Mucosa of rectum (tissue), 2 donors: Measurements from ENCODE around the gene ABCC1.

Experiments used
- H3K27ac ChIP-seq, 2 donors: one replicate each; pipeline ENCODE4 v1.7.0; 2013; ENCODE audit warnings: inconsistent platforms in 2 of 2, low read depth in 2 of 2, low read length in 2 of 2
- H3K27me3 ChIP-seq, 2 donors: one replicate each; pipeline ENCODE4 v1.7.0; 2013; ENCODE audit warnings: low read length in 2 of 2; ENCODE audit not compliant: control insufficient read depth in 2 of 2, insufficient read depth in 2 of 2
- H3K36me3 ChIP-seq, 2 donors: one replicate each; pipeline ENCODE4 v1.7.0; 2013; ENCODE audit warnings: low read length in 2 of 2; ENCODE audit not compliant: control insufficient read depth in 2 of 2, insufficient read depth in 2 of 2
- H3K4me1 ChIP-seq, 2 donors: one replicate each; pipeline ENCODE4 v1.7.0; 2013; ENCODE audit warnings: low read length in 2 of 2, mild to moderate bottlenecking in 1 of 2; ENCODE audit not compliant: control insufficient read depth in 2 of 2, insufficient read depth in 2 of 2
- H3K4me3 ChIP-seq, 2 donors: one replicate each; pipeline ENCODE4 v1.7.0; 2013; ENCODE audit warnings: low read length in 2 of 2
- H3K9ac ChIP-seq, 2 donors: one replicate each; pipeline ENCODE4 v1.7.0; 2013; ENCODE audit warnings: low read length in 2 of 2, low read depth in 1 of 2, mild to moderate bottlenecking in 1 of 2
- H3K9me3 ChIP-seq, 2 donors: one replicate each; pipeline ENCODE4 v1.7.0; 2013; ENCODE audit warnings: low read length in 2 of 2; ENCODE audit not compliant: control insufficient read depth in 2 of 2
- donor health status: healthy.
- donor health status: Normal muscosa, but diverticular disease.

The ABCC1 gene

DNA sequence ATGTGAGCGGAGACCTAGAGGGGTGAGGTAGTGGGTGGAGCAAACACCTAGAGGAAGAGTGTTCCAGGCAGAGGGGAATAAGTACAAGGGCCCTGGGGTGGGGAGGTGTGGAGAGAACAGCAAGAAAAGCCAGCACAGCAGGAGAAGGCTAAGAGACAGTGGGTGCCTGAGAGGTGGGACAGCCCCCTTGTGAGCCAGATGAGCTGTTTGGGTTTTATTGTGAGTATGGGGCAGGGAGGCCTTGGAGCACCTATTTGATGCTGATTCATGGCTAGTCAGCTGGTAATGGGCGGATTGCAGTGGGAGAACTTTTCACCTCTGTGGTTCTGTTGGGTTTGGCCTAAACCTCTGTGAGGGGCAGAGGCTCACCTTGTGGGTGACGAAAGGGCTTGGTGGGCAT lies 68.4 kb downstream of the ABCC1 start:
- H3K9me3 ChIP-seq, result no peaks in the 10 kb centered on the region
- H3K4me1 ChIP-seq, result peaks cover 6 to 14% of the 10 kb centered on the region in 2 donors
- H3K36me3 ChIP-seq, result peaks cover 5 to 9% of the 10 kb centered on the region in 2 donors
- no peak overlapping the region for H3K27ac ChIP-seq
- no peaks in the 10 kb centered on the region for H3K27me3 ChIP-seq
- no peak overlapping the region for H3K9ac ChIP-seq
- no peak overlapping the region for H3K4me3 ChIP-seq

DNA sequence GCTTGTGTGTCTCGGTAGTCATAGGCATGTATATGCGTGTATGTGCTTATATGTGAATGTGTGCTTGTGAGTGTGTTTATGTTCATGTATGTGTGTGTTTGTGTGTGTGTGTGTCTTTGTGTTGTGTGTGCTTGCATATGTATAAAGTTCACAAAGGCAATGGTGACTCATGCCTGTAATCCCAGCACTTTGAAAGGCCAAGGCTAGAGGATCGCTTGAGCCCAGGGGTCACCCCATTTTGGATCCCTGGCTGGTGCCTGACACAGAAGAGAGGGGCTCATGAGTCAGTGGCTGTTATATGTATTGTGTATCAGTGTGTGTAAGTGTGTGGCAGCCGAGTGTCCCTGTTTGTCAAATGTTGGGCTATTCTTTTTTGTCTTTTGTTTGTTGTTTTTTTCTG lies 69.3 kb downstream of the ABCC1 start:
- H3K9ac ChIP-seq, result no peak overlapping the region
- H3K9me3 ChIP-seq, result no peaks in the 10 kb centered on the region
- H3K27me3 ChIP-seq, result no peaks in the 10 kb centered on the region
- H3K4me3 ChIP-seq, result no peak overlapping the region
- H3K36me3 ChIP-seq, result peaks cover 5 to 9% of the 10 kb centered on the region in 2 donors
- no peak overlapping the region for H3K27ac ChIP-seq
- peaks cover 11 to 16% of the 10 kb centered on the region in 2 donors for H3K4me1 ChIP-seq

DNA sequence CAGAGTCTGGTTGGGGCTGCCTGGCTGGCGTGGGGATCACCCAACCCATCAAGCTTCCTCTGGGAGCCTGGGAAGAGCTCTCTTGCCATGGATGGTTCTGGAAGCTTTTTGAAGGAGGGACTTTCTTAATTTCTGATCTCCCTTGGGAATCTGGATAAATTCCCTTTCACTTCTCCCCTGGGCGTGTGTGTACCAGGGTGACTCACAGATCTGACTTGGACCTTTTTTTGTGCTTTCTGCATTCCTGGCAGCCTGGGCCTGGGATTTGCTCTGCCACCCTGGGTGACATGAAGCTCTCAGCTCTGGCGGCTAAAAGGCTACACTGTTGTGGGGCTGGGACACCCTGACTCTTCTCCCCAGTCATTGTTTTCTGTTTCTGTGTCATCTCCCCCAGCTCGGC lies 70.1 kb downstream of the ABCC1 start:
- Histone ChIP-seq H3K9ac (no peak overlapping the region), H3K9me3 (no peaks in the 10 kb centered on the region), H3K4me1 (peaks cover 11 to 16% of the 10 kb centered on the region in 2 donors)

DNA sequence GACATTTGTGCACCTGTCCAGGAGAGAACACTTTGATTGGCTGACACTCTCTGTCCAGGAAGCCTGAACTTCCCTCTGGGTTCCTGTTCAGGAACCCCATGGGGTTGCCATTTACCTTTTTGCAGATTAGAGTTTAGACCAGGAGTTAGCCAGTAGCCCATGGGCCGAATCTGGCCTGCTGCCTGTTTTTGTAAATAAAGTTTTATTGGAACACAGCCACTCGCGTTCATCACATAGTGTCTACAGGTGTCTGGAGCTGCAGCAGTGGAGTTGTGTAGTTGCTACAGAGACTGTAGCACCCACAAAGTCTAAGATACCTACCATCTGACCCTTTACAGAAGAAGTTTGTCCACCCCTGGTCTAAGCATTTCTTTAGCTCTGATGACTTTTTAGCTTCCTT lies 70.9 kb downstream of the ABCC1 start:
- H3K4me3 ChIP-seq, result no peak overlapping the region
- peaks cover 5% of the 10 kb centered on the region in 2 donors for H3K36me3 ChIP-seq
- peaks cover 14% of the 10 kb centered on the region in 2 donors for H3K4me1 ChIP-seq
- H3K9me3 ChIP-seq, result no peaks in the 10 kb centered on the region
- H3K27ac ChIP-seq, result no peak overlapping the region
- H3K9ac ChIP-seq, result no peak overlapping the region
- H3K27me3 ChIP-seq, result no peaks in the 10 kb centered on the region

More for the DNA sequence above, 70.1 kb downstream of the ABCC1 start:
- Histone ChIP-seq H3K4me3 (no peak overlapping the region), H3K27me3 (no peaks in the 10 kb centered on the region), H3K36me3 (peaks cover 5 to 6% of the 10 kb centered on the region in 2 donors), H3K27ac (no peak overlapping the region)

DNA sequence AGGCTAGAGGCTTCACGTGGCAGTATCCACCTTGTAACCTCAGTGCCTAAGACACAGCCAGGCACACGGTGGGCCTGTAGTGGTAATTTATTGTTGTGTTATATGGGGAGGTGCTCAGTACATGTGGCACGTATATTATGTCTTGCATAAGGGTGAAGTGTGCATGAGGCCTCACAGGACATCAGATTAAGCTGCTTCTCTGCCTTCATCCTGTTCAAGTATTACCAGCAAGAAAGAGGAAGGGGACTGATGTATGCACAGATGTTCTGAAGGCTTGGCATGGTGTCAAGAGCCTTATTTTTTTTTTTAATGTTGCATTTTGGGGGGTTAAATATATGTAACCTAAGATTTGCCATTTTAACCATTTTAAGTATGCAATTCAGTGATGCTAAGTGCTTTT lies 71.6 kb downstream of the ABCC1 start:
- Histone ChIP-seq H3K27ac (no peak overlapping the region), H3K9ac (no peak overlapping the region), H3K36me3 (peaks cover 2 to 5% of the 10 kb centered on the region in 2 donors), H3K27me3 (no peaks in the 10 kb centered on the region), H3K4me1 (peaks cover 14% of the 10 kb centered on the region in 2 donors), H3K4me3 (no peak overlapping the region), H3K9me3 (no peaks in the 10 kb centered on the region)

DNA sequence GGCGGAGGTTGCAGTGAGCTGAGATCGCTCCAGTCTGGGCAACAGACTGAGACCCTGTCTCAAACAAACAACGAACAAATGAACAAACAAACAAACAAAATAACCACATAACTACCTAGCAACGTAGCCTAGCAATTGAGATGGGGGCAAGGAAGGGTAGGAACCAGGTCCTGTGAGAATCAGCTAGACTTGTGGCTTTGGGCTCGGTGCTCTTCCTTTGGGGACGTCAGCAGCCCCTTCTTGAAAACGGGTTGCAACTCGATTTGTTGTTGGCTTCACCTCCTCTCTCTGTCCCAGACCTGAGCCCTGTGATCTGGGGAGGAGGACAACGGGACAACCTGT lies 72.2 kb downstream of the ABCC1 start:
- Histone ChIP-seq H3K4me3 (no peak overlapping the region), H3K9me3 (no peaks in the 10 kb centered on the region), H3K27ac (peak overlapping the region; percentile 2 to 48), H3K27me3 (no peaks in the 10 kb centered on the region), H3K4me1 (peaks cover 14% of the 10 kb centered on the region in 2 donors), H3K36me3 (peaks cover under 1 to 2% of the 10 kb centered on the region in 2 donors), H3K9ac (no peak overlapping the region)

DNA sequence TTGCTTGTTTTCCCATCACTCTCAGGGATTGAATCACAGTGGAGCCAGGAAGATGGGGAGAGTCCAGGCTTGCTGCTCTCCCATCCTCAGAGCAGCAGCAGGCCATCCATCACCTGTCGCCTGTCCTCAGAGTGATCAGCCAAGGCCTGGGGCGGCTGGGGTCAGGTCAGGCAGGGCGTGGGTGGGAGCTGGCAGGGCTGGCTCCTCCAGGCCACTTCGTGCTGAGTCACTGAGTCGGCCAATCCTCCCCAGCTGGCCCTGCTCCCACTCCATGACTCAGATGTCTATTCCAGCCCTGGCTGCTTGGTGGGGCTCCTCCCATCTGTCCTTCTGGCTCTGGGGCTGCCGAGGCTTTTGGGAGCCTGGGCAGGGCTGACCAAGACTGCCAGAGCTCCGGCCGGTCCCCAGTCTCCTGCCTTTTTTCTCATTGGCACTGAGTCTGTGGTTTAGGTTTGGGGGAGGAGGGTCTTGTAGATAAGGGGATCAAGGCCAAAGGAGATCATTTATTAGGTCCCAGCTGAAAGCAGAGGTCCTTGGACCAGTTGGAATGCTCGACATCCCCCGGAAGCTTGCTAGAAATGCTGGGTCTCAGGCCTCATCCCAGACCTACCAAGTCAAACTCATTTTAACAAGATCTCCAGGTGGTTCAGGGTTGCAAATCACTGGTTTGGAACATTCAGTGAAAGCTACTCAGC lies 72.7 kb downstream of the ABCC1 start:
- Histone ChIP-seq H3K27ac (peak overlapping the region; percentile 48 to 51), H3K27me3 (no peaks in the 10 kb centered on the region), H3K4me1 (peaks cover 14% of the 10 kb centered on the region in 2 donors), H3K4me3 (peak overlapping the region in 1 of 2 donors; percentile 26), H3K9me3 (no peaks in the 10 kb centered on the region), H3K9ac (no peak overlapping the region), H3K36me3 (no peaks in the 10 kb centered on the region)

DNA sequence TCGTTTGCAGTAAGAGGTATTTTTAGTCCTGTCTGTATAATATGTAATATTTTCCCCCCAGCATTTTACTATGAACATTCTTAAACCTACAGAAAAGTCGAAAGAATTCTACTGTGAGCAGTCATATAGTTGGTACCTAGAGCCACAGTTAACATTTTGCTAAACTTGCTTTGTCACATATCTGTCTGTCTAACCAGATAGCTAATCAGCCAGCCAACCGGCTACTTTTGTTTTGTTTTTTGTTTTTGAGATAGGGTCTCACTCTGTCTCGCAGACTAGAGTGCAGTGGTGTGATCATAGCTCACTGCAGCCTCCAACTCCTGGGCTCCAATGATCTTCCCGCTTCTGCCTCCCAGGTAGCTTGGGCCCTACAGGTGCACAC lies 73.3 kb downstream of the ABCC1 start:
- Histone ChIP-seq H3K4me3 (peak overlapping the region in 1 of 2 donors; percentile 26), H3K27me3 (no peaks in the 10 kb centered on the region), H3K27ac (peak overlapping the region in 1 of 2 donors; percentile 46), H3K9ac (no peak overlapping the region), H3K36me3 (no peaks in the 10 kb centered on the region), H3K9me3 (no peaks in the 10 kb centered on the region), H3K4me1 (peaks cover 14 to 15% of the 10 kb centered on the region in 2 donors)

DNA sequence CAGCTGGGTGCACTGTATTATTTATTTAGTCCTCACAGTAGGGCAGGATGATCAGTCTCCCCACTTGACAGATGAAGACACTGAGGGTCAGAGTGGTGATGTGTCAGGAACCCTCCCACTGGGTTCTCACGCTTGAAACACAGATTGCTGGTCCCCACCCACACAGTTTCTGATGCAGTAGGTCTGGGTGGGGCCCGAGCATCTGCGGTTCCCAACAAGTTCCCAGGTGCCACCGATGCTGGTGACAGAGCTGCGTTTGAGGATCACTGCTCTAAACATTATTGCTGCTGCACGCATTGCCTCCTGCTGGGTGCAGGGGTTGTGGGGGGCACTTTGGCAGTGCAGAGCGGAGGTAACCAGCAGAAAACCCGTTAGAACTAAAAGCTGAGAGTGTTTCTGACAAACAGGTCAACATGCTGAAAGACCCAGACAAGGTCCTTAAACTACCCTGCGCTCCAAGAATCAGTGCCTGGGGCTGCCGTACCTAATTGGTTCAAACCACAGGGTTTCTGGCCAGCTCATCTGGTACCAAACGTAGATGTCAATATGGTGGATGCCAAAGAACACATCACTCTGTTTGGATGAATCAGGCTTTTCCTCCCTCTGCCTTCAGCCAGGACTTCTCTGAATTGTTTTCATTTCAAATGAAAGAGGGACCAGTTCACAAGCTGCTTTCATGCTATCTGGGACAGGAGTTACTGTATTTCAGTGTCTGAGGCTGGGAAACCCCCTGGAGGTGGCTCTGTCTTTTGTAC lies 76.0 kb downstream of the ABCC1 start:
- H3K9ac ChIP-seq, result no peak overlapping the region
- H3K27me3 ChIP-seq, result no peaks in the 10 kb centered on the region
- peak overlapping the region in 1 of 2 donors; percentile 3 for H3K27ac ChIP-seq
- H3K9me3 ChIP-seq, result no peaks in the 10 kb centered on the region
- H3K4me3 ChIP-seq, result no peak overlapping the region
- peaks cover 20 to 23% of the 10 kb centered on the region in 2 donors for H3K4me1 ChIP-seq
- H3K36me3 ChIP-seq, result peaks cover 0 to 3% of the 10 kb centered on the region in 2 donors

DNA sequence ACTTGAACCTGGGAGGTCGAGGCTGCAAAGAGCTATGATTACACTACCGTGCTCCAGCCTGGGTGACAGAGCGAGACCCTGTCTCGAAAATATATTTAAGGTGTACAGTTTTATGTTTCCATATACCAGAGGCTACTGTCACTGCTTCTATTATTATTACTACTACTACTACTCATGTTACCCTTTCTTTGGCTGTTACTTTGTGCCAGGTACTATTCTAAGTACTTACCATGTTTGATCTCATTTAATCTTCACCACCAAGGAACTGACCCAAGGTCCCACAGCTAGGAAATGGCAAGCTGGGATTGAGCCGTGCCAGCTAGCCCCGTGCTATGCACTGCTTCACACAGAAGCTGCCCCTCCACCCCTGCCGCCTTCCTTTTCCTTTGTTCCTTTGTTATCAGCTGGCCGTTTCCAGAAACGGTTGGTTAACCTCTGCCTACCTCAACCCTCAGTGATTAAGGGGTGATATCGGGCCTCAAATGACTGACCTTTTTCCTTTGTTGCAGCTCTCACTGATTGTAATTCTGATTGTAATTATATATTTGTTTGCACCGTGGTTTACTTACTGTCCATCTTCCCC lies 78.4 kb downstream of the ABCC1 start:
- Histone ChIP-seq H3K4me3 (peak overlapping the region; percentile 57 to 58), H3K27ac (peak overlapping the region; percentile 48 to 51), H3K9me3 (no peaks in the 10 kb centered on the region), H3K36me3 (peaks cover 0 to 6% of the 10 kb centered on the region in 2 donors), H3K27me3 (no peaks in the 10 kb centered on the region), H3K4me1 (peaks cover 10 to 14% of the 10 kb centered on the region in 2 donors), H3K9ac (peak overlapping the region; percentile 27 to 58)
